ENCODE measurements around the gene SLC35F3.

- TF ChIP-seq CTCF (optimal IDR thresholded peaks at IDR 0.05 in 1 of 3, IDR thresholded peaks at IDR 0.05 in 1 of 3, conservative IDR thresholded peaks at IDR 0.05 in 1 of 3; ENCODE audit: extremely low read depth in 1 of 3, insufficient read depth in 2 of 3, low read length in 3 of 3) (no peak), EZH2 (IDR thresholded peaks at IDR 0.05; ENCODE audit: low read length) (no peak)
Observed at GRCh38 chr1:234264832-234265231, 360.4 kb downstream of the SLC35F3 start.
